Measurements from ENCODE around the gene ZMIZ1.

DNA sequence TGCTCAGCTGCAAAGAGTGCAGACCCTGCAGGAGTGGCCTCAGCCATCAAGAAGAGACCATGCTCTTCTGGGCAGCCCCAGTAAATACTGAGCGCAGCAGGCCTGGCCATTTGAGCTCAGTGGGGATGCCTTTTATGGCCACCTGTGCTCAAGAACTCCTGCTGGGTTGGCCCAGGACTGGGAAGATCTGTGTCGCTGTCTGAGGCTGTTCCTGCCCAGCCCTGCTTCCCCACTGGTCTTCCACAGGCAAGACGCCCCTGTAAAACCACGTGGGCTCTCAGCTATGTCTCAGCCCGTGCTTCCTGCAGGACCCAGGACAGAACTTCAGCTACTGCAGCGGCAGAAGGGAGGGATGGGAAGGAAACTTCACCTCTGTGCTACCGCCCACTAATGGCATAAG, 268.0 kb downstream of the ZMIZ1 start:
- TF ChIP-seq, protein P1, sequence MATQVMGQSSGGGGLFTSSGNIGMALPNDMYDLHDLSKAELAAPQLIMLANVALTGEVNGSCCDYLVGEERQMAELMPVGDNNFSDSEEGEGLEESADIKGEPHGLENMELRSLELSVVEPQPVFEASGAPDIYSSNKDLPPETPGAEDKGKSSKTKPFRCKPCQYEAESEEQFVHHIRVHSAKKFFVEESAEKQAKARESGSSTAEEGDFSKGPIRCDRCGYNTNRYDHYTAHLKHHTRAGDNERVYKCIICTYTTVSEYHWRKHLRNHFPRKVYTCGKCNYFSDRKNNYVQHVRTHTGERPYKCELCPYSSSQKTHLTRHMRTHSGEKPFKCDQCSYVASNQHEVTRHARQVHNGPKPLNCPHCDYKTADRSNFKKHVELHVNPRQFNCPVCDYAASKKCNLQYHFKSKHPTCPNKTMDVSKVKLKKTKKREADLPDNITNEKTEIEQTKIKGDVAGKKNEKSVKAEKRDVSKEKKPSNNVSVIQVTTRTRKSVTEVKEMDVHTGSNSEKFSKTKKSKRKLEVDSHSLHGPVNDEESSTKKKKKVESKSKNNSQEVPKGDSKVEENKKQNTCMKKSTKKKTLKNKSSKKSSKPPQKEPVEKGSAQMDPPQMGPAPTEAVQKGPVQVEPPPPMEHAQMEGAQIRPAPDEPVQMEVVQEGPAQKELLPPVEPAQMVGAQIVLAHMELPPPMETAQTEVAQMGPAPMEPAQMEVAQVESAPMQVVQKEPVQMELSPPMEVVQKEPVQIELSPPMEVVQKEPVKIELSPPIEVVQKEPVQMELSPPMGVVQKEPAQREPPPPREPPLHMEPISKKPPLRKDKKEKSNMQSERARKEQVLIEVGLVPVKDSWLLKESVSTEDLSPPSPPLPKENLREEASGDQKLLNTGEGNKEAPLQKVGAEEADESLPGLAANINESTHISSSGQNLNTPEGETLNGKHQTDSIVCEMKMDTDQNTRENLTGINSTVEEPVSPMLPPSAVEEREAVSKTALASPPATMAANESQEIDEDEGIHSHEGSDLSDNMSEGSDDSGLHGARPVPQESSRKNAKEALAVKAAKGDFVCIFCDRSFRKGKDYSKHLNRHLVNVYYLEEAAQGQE (IDR thresholded peaks at IDR 0.05; ENCODE audit: insufficient read depth in 1 of 2, low read depth in 2 of 2, low read length in 2 of 2): 0 out of 4 replicates have a peak, but pooled peaks of 1 of the 2 experiments have one; percentile 24
- no peak for TF ChIP-seq POLR2AphosphoS5 (IDR thresholded peaks at IDR 0.05; ENCODE audit: low read depth, low read length)
- TF ChIP-seq SIN3A (IDR thresholded peaks at IDR 0.05; ENCODE audit: borderline replicate concordance, insufficient read depth, low read length): no peak
- TF ChIP-seq TAF1 (IDR thresholded peaks at IDR 0.05; ENCODE audit: borderline replicate concordance, insufficient read depth, low read length): no peak
